A673 (cell line): ENCODE data around the gene WWTR1. TPM values are rescaled to one million over a fixed set of nuclear protein-coding genes. Genes with fewer than 3 reads are reported as not detected.
A peak's percentile ranks its signal among the peaks of the same experiment; 100 is the strongest.

ENCODE experiments used
- BruUV-seq: library from RNA; stranded (reverse); fragments of 400-500 nt; replicated peaks from 2 replicates; lab custom pipeline; 2021; lab: Mats Ljungman, UMichigan
- CTCF ChIA-PET: fragments of 300-600 bp; sonication (Branson Sonifier 250); formaldehyde crosslinking; loops from one replicate; lab custom pipeline; 2022; ENCODE audit warnings: antibody characterized with exemption; lab: Charles Lee
- POLR2A ChIA-PET: fragments of 300-600 bp; sonication (Branson Sonifier 250); formaldehyde crosslinking; loops from one replicate; lab custom pipeline; 2022; ENCODE audit warnings: antibody characterized with exemption; ENCODE audit not compliant: low non-redundant PET; lab: Charles Lee
- DNase-seq: peaks from one replicate; pipeline ENCODE4 v3.0.0-alpha.2; 2015; ENCODE audit warnings: low spot score
- H3K27ac ChIP-seq: fragments of 200-600 bp; sonication (generic); 2 replicates; pipeline ENCODE4 v1.5.1; 2016; ENCODE audit warnings: mixed run types, low read depth, mild to moderate bottlenecking, mixed read lengths, antibody characterized with exemption, low read length; ENCODE audit not compliant: poor library complexity, severe bottlenecking
- H3K27me3 ChIP-seq: fragments of 200-600 bp; sonication (generic); replicated peaks from 2 replicates; pipeline ENCODE4 v1.6.1; 2017; ENCODE audit warnings: mixed run types, low read depth, mild to moderate bottlenecking, mixed read lengths, antibody characterized with exemption, low read length; ENCODE audit not compliant: insufficient read depth, poor library complexity
- H3K36me3 ChIP-seq: fragments of 200-600 bp; sonication (generic); 2 replicates; pipeline ENCODE4 v1.6.1; 2016; ENCODE audit warnings: mixed run types, mild to moderate bottlenecking, mixed read lengths, antibody characterized with exemption, low read length; ENCODE audit not compliant: insufficient read depth, poor library complexity, severe bottlenecking
- H3K4me1 ChIP-seq: fragments of 200-600 bp; sonication (generic); 2 replicates; pipeline ENCODE4 v1.6.1; 2017; ENCODE audit warnings: mixed run types, mild to moderate bottlenecking, mixed read lengths, antibody characterized with exemption, low read length; ENCODE audit not compliant: insufficient read depth, poor library complexity, severe bottlenecking
- H3K4me3 ChIP-seq: fragments of 200-600 bp; sonication (generic); 2 replicates; pipeline ENCODE4 v1.5.1; 2016; ENCODE audit warnings: low read depth, mixed run types, mild to moderate bottlenecking, mixed read lengths, low read length; ENCODE audit not compliant: poor library complexity, severe bottlenecking
- H3K9me3 ChIP-seq: fragments of 200-600 bp; sonication (generic); 2 replicates; pipeline ENCODE4 v1.6.1; 2016; ENCODE audit warnings: mixed run types, low read depth, mild to moderate bottlenecking, mixed read lengths, antibody characterized with exemption, low read length; ENCODE audit not compliant: poor library complexity, severe bottlenecking
- EZH2 ChIP-seq: fragments of 200-600 bp; sonication (generic); IDR thresholded peaks from 2 replicates; pipeline ENCODE4 v1.6.1; 2017; ENCODE audit warnings: borderline replicate concordance, low read depth, mild to moderate bottlenecking, mixed read lengths, antibody characterized with exemption, low read length; ENCODE audit not compliant: poor library complexity, severe bottlenecking
- intact Hi-C: fragments of 100-400 bp; cut with micrococcal nuclease; formaldehyde crosslinking; loops from one replicate; pipeline ENCODE4 v1.10.0; 2022; ENCODE audit not compliant: unreplicated experiment
- total RNA-seq: library from RNA; stranded (reverse); gene quantifications from 2 replicates; pipeline ENCODE4 v1.2.3, GENCODE V29; 2021
- TF ChIP-seq, protein P1 (sequence below): fragments of 300-800, 200-600 bp; sonication (generic); conservative IDR thresholded peaks from 2 replicates; pipeline ENCODE4 v1.5.1; 2017; ENCODE audit warnings: low read depth, mild to moderate bottlenecking, antibody characterized with exemption, low read length, moderate library complexity, mixed read lengths

Gene WWTR1
- total RNA-seq, 1 experiment from 2014 or later: 76.8 TPM

DNA sequence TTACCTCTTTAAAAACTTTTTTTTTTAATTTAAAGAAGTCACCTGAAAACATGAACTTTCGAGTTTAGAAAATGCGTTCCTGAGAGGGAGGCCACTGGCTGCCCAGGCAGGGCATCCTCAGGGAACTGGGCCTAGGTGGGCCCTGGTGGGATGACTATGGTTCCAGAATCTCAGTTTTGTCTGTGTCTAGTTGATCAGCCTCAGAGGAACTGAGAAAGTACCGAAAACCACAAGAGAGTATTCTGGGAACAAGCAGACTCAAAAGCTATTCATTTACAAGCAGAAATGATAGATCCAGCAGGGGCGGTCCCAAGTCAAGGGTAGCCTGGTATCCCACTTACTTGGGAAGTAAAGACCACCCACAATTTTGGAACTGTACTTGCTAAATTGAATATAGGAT, 10.5 kb downstream of the WWTR1 start:
- CTCF ChIA-PET: no interaction called here
- H3K9me3 ChIP-seq: no peaks in the 10 kb centered on the region
- peaks cover 24% of the 10 kb centered on the region for H3K4me1 ChIP-seq
- no peak for TF ChIP-seq EZH2
- TF ChIP-seq, protein P1, sequence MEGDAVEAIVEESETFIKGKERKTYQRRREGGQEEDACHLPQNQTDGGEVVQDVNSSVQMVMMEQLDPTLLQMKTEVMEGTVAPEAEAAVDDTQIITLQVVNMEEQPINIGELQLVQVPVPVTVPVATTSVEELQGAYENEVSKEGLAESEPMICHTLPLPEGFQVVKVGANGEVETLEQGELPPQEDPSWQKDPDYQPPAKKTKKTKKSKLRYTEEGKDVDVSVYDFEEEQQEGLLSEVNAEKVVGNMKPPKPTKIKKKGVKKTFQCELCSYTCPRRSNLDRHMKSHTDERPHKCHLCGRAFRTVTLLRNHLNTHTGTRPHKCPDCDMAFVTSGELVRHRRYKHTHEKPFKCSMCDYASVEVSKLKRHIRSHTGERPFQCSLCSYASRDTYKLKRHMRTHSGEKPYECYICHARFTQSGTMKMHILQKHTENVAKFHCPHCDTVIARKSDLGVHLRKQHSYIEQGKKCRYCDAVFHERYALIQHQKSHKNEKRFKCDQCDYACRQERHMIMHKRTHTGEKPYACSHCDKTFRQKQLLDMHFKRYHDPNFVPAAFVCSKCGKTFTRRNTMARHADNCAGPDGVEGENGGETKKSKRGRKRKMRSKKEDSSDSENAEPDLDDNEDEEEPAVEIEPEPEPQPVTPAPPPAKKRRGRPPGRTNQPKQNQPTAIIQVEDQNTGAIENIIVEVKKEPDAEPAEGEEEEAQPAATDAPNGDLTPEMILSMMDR: no peak
- no peak overlapping the region for H3K4me3 ChIP-seq
- no peak for DNase-seq
- no peak overlapping the region for H3K27ac ChIP-seq
- H3K36me3 ChIP-seq: peaks cover 31% of the 10 kb centered on the region
- intact Hi-C loops: no loop called here
- POLR2A ChIA-PET: no interaction called here
- no peaks in the 10 kb centered on the region for H3K27me3 ChIP-seq
- no TSS peak for BruUV-seq

DNA sequence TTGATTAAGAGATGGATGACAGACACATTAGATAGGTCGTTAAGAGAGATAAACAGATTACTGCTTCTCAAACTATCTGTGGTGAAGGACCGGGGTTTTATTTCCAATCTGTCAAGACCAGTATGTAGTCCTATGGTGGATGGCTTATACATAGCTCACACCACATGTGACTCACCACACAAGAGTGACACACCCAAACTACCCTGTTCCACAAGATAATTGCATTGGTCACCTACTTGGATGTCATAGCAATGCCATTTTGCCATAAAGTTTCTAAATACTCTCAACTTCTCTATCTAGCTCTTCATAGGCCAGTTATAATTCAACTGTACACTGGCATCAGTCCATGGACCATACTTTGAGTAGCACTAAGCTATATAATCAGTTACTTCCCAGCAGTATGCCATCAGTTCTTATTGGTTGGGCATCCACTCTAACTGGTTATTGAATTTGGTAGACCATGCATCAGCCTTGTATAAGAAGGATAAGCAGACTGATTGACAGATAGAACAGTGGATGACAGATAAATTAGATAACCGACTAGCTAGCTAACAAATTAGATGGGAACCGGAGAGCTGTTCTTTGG, 11.6 kb downstream of the WWTR1 start:
- Histone ChIP-seq H3K9me3 (no peaks in the 10 kb centered on the region), H3K27me3 (no peaks in the 10 kb centered on the region), H3K36me3 (peaks cover 22% of the 10 kb centered on the region), H3K27ac (no peak overlapping the region), H3K4me1 (peaks cover 33% of the 10 kb centered on the region), H3K4me3 (no peak overlapping the region)
- CTCF ChIA-PET: no interaction called here
- BruUV-seq: no TSS peak
- intact Hi-C loops: no loop called here
- POLR2A ChIA-PET: interaction anchor here (0.7 kb wide), 1 partner anchor 12 kb away, joined by 5 read pairs; the partner anchor contains the start of gene WWTR1
- TF ChIP-seq, protein P1: no peak
- TF ChIP-seq EZH2: no peak
- no peak for DNase-seq

DNA sequence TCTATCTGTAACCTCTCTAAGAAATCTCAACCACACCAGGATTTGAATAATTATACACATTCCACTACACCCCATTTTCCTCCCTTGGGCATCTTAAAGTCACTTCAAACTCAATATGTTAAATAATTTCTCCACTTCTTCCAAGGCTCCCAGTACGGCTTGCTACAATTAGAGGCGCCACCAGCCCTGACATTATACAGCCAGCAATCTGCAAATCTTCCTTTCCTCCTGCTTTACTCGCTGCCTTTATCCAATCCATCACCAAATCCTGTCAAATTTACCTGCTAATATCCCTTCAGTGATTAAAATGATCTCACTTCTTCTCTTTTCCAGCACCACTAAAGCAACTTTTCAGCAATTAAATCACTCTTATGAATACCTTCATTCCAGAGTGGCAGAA, 13.9 kb downstream of the WWTR1 start:
- peaks cover 49% of the 10 kb centered on the region for H3K4me1 ChIP-seq
- DNase-seq: peak; percentile 54
- ChIA-PET POLR2A (no interaction called here), CTCF (no interaction called here)
- TF ChIP-seq EZH2: no peak
- TF ChIP-seq, protein P1: no peak
- no peaks in the 10 kb centered on the region for H3K27me3 ChIP-seq
- H3K27ac ChIP-seq: peak overlapping the region; percentile 52
- peaks cover 6% of the 10 kb centered on the region for H3K36me3 ChIP-seq
- H3K9me3 ChIP-seq: no peaks in the 10 kb centered on the region
- intact Hi-C loops: no loop called here
- H3K4me3 ChIP-seq: no peak overlapping the region
- BruUV-seq: no TSS peak
